ENCODE results near the gene AQP2.

The AQP2 gene

DNA sequence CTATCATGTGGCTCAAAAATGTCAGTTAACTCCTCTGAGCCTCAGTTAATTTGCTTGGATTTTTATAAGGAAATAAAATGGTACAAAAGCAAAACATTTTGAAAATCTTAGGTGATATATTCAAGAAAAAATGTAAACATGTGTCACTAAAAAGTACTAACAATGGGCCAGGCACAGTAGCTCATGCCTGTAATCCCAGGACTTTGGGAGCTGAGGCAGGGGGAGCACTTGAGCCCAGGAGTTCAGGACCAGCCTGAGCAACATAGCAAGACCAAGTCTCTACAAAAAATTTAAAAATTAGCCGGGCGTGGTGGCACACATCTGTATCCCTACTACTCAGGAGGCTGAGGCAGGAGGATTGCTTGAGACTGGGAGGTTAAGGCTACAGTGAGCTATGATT is 47.9 kb downstream of the AQP2 start:
- no peak for DNase-seq

DNA sequence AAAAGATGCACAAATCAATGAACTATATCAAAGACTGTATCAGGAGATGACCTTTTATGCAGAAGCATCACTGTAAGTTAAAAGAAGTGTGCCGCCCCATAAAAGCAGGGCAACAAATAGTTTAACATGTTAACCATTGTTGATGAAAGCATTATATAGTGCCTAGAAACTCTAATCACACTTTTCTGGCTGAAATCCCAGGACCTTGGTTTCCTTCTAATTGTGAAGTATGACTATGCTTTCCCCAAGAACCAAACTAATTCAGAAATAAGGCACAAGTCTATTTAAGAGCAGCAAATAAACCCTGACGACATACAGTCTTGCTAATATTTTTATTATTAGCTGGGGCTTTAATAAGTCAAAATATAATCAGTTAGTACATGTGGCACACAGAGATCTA is 53.1 kb downstream of the AQP2 start:
- no peak for DNase-seq

DNA sequence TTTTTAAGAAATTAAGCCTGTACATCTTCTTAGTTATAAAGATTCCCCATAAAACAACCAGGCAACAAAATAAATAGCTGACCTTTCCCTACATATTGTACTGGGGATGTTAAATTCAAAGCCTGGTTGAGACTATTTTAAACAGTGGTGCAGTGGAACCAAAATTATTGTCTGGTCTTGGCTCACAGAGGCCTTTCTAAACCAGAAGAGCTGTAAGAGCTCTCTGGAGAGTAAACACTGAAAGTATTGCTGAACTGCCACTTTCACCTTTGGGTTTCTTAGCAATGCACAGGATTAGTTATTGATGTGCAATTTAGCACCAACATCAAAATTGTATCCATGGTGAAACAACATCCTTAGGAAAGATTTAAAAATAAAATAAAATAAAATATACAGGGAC is 54.2 kb downstream of the AQP2 start:
- DNase-seq, result no peak

DNA sequence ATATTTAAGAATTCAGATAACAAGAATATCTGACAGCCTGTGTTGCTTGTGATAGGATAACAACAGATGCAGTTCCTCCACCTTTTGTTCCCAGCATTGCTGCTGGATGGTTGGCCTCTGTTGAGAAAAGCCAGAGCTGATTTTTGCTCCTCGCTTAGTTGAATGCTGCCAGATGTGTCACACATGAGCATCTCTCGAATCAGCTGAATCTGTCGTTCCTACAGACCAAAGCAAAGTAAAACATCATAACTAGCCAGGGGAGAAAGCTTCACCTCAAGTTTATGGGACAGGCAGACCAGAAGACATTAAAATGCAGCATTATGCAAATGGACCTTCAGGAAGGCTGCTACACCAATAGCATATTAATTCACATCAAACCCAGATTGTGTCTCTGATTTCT is 54.6 kb downstream of the AQP2 start:
- DNase-seq, result no peak

DNA sequence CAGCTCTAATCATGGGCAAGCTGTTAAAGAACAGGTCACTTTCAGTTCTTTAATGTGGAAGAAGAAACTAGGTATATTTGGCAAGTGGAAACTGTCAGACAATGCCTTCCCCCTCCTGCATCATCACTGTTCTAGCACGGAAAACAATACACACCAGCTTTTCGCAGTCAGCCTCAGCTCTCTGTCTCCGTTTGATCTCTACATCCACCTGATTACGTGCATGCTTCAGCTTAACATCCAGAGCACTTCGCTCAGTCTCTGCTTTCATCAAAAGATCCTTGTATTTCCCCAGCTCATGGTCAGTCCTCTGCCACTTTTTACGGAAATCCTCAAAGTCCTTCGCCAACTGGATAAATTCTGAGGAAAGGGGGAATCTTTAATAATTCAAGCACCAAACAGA is 55.7 kb downstream of the AQP2 start:
- DNase-seq, result no peak

DNA sequence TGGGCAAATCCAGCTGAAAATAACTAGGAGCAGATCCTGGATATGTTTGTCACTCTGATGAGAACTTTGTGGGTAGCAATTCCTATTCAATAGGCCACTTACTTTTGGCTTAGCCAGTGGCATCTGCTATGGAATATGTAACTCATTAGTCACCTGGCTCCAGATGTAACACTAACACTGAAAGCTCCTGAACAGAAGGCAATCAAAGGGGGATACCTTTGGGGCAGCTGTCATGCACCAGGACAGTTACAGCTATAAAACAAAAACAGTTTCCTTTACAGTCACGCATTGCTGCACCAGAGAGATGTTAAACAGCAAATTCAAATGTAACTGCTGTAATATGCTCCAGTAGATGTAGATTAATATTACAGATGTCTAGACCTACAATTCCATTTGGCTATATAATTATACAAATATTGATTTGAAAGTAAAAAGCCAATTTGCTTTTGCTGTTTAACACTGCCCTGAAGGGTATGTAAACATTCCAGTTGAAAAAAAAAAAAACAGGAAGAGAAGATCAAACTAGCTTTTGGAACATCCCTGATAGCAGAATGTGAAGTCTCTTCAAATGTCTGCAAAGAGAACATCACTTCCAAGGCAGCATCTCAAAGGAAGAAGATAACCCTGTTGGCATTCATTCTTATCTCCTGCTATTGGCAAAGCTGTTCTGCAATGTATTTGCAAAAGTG is 56.4 kb downstream of the AQP2 start:
- no peak for DNase-seq
